Islet of Langerhans (tissue), 1 donor: ENCODE results near the gene KCNJ2.

Experiments
- FAIRE-seq: peaks from one replicate; lab custom pipeline; 2011; peaks lifted over from hg19 to GRCh38; lab: Jason Lieb, UNC

KCNJ2 gene

GRCh38 chr17:70168977-70169708 is at the start of gene KCNJ2:
Gene KCNJ2, plus strand, starts transcription at chr17:70169532. Its CDS starts 5,508 bp downstream, at chr17:70175040.
- no peak for FAIRE-seq

GRCh38 chr17:70119545-70119944 is 49.8 kb upstream of the KCNJ2 start:
- FAIRE-seq, result no peak

DNA sequence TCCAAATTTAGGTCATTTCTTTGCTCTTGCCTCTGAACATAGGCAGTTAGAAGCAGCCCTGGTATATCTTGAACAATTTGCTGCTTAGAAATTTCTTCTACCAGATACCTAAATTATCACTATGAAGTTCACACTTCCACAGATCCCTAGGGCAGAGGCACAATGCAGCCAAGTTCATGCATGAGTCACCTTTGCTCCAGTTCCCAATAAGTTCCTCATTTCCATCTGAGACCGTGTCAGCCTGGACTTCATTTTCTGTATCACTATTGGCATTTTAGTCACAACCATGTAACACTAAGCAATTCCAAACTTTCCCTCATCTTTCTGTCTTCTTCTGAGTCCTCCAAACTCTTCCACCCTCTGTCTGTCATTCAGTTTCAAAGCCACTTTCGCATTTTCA is 49.3 kb upstream of the KCNJ2 start:
- no peak for FAIRE-seq

- no peak for FAIRE-seq
Measured at GRCh38 chr17:70120425-70120824, 48.9 kb upstream of the KCNJ2 start.

GRCh38 chr17:70121126-70121525 is 48.2 kb upstream of the KCNJ2 start:
- no peak for FAIRE-seq

DNA sequence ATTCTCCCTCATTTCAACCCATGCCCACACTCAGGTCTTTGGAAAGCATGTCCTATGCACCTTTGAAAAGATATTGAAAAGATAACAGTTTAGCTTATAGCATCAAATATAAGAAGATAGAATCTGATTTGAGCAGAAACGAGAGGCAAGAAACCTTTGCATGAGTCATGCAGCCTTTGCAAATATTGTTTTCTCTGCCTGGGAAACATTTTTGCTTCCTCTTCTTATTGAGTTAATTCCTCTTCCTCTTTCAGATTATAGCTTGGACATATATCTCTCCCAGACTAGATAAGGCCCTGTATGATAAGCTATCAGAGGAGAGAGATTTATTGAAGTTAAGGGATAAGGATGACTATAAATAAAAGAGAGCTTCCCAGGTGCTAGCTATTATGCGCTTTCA is 46.1 kb upstream of the KCNJ2 start:
- no peak for FAIRE-seq

DNA sequence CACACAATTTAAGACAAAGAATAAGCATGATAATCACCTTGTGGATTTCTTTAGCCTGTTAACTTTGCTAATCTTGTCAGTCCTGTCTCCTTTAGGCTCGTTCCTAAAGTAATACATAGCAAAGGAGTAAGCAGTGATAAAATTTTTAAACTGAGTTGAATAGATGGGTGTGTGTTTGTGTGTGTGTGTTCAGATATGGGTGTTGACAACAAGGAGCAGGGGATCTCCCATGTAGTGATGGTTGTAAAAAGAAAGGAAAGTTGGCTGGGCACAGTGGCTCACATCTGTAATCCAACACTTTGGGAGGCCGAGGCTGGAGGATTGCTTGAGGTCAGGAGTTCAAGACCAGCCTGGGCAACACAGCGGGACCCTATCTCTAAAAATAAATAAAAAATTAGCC is 44.6 kb upstream of the KCNJ2 start:
- no peak for FAIRE-seq

DNA sequence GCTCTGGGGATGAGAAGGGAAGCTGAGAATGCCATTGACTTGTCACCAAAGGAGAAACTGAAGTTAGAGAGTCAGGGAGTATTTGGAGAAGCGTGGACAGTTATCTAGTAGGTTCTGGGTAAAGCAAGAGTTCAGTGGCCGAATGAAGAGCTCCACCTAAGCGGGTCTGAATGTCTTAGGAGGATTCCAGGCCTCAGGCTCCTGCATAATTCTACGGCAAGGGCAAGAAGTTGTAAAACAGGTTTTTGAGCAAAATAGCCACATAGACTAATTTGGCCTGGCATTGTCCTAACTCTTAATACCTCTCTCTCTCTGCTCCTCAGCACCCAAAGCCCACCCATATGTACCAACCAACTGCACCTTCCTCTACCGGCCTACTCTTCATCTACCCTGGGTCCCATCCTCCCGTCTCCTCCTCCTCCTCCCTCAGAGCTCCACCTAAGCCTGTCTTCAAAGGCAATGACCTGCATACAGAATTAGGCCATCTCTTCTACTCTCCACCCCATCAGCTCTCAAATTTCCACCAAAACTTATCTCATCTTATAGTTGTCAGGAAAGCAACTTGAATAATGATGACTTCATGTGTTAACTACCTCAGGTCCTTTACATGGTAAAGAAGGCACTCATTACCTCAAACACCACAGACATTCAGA is 42.0 kb upstream of the KCNJ2 start:
- no peak for FAIRE-seq

DNA sequence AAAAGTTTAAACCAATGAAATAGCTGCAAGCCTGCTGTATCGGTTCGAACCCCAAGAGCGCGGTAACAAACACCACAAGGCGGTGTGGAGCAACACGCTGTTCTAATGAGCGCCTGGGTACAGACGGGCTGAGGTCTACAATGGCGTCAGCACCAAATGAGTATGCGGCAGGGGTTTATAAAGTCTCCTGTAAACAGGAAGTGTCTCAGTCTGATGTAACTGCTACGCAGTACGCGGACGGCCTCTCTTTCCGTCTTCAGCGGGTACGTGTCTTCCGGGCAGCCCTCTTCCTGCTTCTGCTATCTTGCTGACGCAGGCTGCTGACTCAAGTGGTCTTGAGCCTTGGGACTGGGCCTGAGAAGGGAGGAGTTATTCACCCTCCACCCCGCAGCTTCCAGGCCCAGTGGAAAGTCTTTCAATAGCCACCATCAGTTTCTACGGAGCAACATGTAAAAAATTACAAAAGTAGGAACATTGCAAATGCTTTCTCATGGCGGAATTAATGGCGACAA is 40.5 kb upstream of the KCNJ2 start:
- FAIRE-seq, result no peak

- FAIRE-seq, result no peak
Measured at GRCh38 chr17:70130289-70130688, 39.0 kb upstream of the KCNJ2 start.

GRCh38 chr17:70132505-70132904 is 36.8 kb upstream of the KCNJ2 start:
- no peak for FAIRE-seq

- no peak for FAIRE-seq
Measured at GRCh38 chr17:70134042-70134441, 35.3 kb upstream of the KCNJ2 start.

- FAIRE-seq, result no peak
Measured at GRCh38 chr17:70134777-70135176, 34.6 kb upstream of the KCNJ2 start.

DNA sequence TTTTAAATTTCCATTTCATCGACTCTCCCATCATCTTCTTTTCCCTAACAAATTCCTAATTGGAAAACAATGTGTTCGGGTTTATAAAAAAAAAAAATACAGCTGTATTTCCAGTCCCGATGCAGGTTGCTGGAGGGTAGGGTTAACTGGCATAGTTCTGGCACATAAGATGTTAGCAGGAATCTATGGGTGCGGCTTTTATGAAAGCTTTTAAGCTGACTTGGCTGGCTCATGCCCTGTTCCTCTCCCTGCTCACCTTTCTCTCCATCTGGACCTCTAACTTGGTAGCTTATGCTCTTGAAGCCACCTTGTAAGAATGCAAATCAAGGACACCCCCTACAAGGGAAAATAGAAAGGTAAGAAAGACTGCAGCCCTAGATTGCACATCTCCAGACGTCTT is 33.2 kb upstream of the KCNJ2 start:
- FAIRE-seq, result no peak

DNA sequence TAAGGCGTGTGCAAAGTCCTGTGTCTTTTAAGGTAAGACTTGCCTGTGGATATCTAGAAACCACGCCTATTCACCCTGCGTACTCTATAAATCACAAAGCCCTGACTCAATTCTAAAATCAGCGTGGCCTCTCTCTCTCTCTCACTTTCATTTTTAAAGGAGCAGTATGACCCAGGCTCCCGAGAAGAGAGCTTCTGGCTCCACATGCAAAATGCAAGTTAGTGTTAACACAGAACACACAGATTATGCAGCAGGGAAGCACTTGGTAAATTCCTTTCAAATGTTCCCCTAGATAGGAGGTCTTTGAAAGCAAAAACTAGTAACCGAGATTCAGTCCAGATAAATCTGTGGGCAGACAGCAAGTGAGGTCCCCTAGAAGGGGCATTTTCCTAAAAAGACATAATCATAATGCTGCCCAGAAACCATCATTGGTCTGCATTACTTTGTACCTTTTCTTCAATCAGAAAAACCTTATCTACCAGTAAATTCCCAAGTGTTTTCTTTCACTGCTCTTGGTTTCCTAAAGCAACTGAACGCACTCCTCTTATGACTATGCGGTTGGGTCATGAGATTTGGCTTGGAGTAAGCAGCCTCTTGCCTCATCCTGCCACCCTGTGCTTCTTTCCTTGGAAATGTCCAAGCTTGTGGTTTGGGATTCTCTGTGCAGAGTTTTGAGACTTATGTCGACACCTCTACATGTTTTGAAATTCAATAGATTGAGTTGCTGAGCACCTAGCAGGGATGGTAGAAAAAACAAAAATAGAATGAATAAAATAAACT is 31.7 kb upstream of the KCNJ2 start:
- peak; percentile 56 for FAIRE-seq

- FAIRE-seq, result no peak
Measured at GRCh38 chr17:70138291-70138865, 31.0 kb upstream of the KCNJ2 start.

- no peak for FAIRE-seq
Measured at GRCh38 chr17:70139449-70139993, 29.8 kb upstream of the KCNJ2 start.

GRCh38 chr17:70144260-70144846 is 25.0 kb upstream of the KCNJ2 start:
- FAIRE-seq, result peak; percentile 99

- FAIRE-seq, result no peak
Measured at GRCh38 chr17:70153210-70153609, 16.1 kb upstream of the KCNJ2 start.

GRCh38 chr17:70157151-70157550 is 12.2 kb upstream of the KCNJ2 start:
- FAIRE-seq, result no peak

DNA sequence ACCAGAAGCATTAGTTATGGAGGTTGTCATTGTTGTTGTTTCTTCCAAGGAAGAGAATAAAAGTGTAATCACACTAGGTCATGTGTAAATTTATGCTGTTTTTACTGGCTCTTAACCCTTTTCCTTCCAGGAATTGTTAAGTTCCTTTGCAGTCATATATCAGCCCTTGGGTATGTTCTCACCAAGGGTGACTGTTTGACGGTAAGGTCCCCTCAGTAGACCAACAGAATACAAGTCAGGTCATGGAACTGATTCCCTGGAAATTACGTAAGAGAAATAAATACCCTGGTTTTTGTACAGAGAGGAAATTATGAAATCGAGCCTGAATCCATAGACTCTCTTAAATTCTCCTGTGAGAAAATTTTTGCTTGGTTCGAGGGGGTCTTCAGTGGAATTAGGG is 11.2 kb upstream of the KCNJ2 start:
- no peak for FAIRE-seq

GRCh38 chr17:70158591-70158990 is 10.7 kb upstream of the KCNJ2 start:
- no peak for FAIRE-seq
